ENCODE results near the gene HBB.

HBB gene

GRCh38 chr11:5200582-5200981, 26.3 kb downstream of the HBB start, which contains the start of gene OR51V1:
OR51V1 (minus strand) TSS chr11:5200682; CDS start chr11:5200682, 0 bp downstream.
- DNase-seq (ENCODE audit: extremely low read depth, low read depth), result no peak
- TF ChIP-seq, protein P1, sequence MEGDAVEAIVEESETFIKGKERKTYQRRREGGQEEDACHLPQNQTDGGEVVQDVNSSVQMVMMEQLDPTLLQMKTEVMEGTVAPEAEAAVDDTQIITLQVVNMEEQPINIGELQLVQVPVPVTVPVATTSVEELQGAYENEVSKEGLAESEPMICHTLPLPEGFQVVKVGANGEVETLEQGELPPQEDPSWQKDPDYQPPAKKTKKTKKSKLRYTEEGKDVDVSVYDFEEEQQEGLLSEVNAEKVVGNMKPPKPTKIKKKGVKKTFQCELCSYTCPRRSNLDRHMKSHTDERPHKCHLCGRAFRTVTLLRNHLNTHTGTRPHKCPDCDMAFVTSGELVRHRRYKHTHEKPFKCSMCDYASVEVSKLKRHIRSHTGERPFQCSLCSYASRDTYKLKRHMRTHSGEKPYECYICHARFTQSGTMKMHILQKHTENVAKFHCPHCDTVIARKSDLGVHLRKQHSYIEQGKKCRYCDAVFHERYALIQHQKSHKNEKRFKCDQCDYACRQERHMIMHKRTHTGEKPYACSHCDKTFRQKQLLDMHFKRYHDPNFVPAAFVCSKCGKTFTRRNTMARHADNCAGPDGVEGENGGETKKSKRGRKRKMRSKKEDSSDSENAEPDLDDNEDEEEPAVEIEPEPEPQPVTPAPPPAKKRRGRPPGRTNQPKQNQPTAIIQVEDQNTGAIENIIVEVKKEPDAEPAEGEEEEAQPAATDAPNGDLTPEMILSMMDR (IDR thresholded peaks at IDR 0.05; ENCODE audit: low read depth, low read length), result no peak

DNA sequence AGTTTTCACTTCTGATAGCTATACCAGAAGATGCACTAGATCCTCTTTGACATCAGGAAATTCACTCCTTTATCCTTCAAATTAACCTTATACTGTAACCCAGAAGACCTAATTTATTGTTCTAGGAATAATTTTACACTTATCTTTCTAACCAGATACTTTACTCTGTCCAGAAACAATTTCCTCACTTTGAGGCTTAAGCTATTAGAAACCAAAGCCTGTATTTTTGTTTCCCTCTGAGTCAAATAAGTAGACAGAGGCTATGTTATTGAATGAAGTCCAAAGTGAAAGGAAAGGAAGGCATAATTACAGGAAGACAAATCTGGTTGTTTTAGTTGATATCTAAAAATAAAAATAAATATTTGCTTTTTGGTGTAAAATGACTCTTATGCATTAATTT, 28.6 kb downstream of the HBB start:
- TF ChIP-seq, protein P1 (IDR thresholded peaks at IDR 0.05; ENCODE audit: low read depth, low read length), result no peak
- DNase-seq (ENCODE audit: extremely low read depth, low read depth), result no peak

- TF ChIP-seq, protein P1 (IDR thresholded peaks at IDR 0.05; ENCODE audit: low read depth, low read length), result no peak
- DNase-seq (ENCODE audit: extremely low read depth, low read depth), result no peak
Measured at GRCh38 chr11:5197536-5197935, 29.3 kb downstream of the HBB start.

DNA sequence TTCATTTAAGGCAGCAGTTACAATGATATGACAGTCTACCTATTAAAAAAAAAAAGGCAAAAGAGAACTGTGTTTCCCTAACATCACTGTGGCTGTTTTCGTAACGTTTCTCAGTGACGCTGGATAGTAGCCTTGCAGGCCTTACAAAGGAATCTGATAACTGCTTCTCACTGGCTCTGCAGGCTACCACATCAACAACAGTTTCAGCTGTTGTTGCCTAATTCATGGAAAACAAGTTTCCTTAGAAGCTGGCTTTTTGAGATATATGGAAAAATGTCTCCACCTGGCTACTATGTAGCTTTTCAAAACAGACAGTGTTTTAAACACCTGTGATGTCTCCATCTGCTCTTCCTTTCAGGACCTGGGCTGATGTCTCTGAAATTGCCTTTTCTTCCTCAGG, 30.1 kb downstream of the HBB start:
- no peak for DNase-seq (ENCODE audit: extremely low read depth, low read depth)
- TF ChIP-seq, protein P1 (IDR thresholded peaks at IDR 0.05; ENCODE audit: low read depth, low read length), result no peak

- no peak for DNase-seq (ENCODE audit: extremely low read depth, low read depth)
- TF ChIP-seq, protein P1 (IDR thresholded peaks at IDR 0.05; ENCODE audit: low read depth, low read length), result no peak
Measured at GRCh38 chr11:5196067-5196466, 30.8 kb downstream of the HBB start.

GRCh38 chr11:5192738-5193137, 34.1 kb downstream of the HBB start:
- DNase-seq (ENCODE audit: extremely low read depth, low read depth), result no peak
- TF ChIP-seq, protein P1 (IDR thresholded peaks at IDR 0.05; ENCODE audit: low read depth, low read length), result no peak

DNA sequence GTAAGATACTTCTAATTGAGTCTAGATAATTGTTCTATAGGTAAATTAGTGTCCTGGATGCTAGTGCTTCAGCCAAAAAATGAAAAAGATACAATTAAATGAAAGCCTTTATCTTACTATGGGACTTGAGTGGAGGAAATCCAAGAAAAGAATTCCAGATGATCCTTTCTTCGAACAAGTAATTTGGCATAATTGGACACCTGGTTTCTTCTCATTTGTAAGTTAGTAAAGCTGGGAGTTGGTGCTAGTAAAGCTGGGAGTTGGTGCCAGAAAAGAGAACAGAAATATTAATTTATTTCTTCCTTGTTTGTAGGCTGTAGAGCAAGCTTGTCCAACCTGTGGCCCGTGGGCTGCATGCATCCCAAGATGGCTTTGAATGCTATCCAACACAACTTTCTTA, 38.7 kb downstream of the HBB start:
- DNase-seq (ENCODE audit: extremely low read depth, low read depth), result no peak
- TF ChIP-seq, protein P1 (IDR thresholded peaks at IDR 0.05; ENCODE audit: low read depth, low read length), result no peak
